Stimulated activated CD8-positive, alpha-beta memory T cell treated with anti-CD3 and anti-CD28 coated beads, Interleukin-2, amount 100 ng/mL, for 48 hours (primary cell): ENCODE results near the gene CD81.

ENCODE experiments used
- DNase-seq, 2 donors: peaks; one replicate each; pipeline ENCODE4 v3.0.0-alpha.2; 2020; ENCODE audit warnings: low read depth in 2 of 2

Gene CD81

GRCh38 chr11:2436521-2437031, 59.5 kb downstream of the CD81 start:
- DNase-seq, result no peak

- DNase-seq, result no peak
These were observed 60.4 kb downstream of the CD81 start for GRCh38 chr11:2437516-2437915.

GRCh38 chr11:2439820-2440219, 62.7 kb downstream of the CD81 start:
- no peak for DNase-seq

DNA sequence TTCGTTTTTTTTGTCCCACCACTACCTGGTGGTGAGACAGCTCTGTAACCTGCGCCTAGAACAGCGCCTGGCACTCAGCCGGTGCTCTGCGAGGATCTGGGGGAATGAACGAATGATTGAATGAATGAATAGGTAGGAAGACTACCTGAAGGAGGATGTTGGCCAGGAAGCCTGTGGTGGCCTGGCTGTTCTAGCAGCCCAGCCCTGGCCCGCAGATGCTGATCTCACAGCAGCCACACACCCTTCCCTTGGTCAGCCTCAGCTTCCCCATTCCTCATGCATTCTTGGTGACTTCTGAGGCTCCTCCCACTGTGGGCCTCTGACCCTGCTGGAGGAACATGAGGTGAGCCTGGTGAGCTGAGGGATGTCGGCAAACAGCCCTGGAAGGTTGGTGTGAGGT, 63.5 kb downstream of the CD81 start:
- no peak for DNase-seq

DNA sequence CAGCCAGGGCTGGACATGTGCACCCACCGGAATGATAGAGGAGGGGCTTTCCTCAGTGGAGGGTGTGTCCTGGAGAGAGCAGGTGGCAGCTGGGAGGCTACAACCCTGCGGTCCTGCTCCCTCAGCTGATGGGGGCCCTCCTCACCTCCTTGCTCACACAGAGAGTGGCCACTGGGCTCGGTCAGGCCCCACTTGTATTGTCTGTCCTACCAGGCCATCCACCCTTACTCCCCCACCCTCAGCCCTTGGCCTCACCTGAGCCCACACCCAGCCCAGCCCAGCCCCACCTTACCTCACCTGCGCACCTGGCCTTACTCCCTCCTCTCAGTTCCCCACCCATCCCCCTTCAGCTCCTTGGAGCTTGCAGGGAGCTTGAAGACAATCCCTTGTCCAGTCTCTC, 64.1 kb downstream of the CD81 start:
- no peak for DNase-seq

- DNase-seq, result no peak
These were observed 65.5 kb downstream of the CD81 start for GRCh38 chr11:2442589-2442988.

DNA sequence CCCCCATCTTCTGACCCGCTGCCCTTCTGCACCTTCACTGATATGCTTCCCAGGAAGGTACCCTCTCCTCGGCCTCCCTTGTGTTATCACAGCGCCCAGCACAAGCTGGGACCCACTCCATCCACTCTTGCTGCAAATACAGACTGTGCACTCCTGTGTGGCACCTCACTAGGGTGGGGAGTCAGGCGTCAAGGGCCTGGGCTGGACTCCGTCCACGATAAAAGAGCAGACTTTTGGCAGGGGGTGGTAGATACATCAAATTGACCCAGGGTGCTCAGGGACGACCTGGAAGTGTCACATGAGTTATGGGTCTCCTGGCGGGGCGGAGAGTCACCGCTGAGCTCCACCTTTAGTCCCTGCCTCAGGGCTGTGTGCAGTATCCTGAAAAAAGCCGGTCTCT, 66.3 kb downstream of the CD81 start:
- no peak for DNase-seq

DNA sequence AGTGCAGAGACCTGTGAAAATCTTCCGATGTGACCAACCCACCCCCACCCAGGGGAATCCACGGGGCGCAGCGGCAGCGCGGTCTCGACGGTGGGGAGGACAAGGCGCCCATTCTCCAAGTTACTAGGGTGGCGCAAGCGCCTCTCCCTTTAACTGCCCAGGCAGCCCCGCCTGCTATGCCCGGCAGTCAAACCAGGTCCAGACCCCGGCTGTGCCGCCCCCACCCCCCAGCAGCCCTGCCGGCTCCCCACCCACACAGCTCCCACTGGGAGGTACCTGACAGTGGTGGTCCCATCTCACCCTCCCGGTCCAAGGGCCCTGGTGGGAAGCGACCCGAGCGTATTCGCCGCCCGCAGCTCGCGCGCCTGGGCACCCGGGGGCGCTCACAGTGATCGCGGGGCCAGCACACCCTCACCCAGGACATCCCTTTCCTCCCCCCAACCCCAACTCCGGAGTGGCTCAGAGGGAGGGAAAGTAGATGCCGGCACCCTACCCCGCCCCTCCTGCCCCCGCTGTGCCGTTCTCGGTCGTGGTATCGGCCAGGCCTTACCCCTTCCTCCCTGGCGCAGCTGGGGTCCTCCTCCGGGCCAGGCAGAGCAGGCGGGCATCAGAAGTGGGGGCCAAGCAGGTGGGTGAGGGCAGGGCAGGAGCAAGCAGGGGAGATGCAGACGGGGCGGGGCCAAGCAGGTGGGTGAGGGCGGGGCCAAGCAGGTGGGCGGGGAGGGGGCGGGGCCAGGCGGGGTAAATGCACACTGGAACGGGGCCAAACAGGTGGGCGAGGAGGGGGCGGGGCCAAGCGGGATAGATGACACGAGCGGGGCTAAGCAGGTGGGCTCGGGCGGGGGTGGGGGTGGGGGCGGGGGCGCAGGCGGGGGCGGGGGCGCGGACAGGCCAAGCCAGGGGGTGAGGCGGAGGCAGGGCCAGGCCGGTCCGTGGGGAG, 67.0 kb downstream of the CD81 start, which contains the start of gene TRPM5:
TSS of gene TRPM5 (minus strand) at position 634 of the 940 bp plus-strand sequence. CDS start 21,478 bp downstream, outside the sequence.
- peak in 1 of 2 donors; percentile 68 for DNase-seq

- DNase-seq, result peak; percentile 47 to 49
These were observed 68.0 kb downstream of the CD81 start, which contains the start of gene KCNQ1 for GRCh38 chr11:2444821-2445745. Gene KCNQ1 (plus strand): TSS chr11:2445008. CDS start chr11:2445099, 91 bp downstream.

GRCh38 chr11:2445746-2446551, 68.8 kb downstream of the CD81 start:
- no peak for DNase-seq

DNA sequence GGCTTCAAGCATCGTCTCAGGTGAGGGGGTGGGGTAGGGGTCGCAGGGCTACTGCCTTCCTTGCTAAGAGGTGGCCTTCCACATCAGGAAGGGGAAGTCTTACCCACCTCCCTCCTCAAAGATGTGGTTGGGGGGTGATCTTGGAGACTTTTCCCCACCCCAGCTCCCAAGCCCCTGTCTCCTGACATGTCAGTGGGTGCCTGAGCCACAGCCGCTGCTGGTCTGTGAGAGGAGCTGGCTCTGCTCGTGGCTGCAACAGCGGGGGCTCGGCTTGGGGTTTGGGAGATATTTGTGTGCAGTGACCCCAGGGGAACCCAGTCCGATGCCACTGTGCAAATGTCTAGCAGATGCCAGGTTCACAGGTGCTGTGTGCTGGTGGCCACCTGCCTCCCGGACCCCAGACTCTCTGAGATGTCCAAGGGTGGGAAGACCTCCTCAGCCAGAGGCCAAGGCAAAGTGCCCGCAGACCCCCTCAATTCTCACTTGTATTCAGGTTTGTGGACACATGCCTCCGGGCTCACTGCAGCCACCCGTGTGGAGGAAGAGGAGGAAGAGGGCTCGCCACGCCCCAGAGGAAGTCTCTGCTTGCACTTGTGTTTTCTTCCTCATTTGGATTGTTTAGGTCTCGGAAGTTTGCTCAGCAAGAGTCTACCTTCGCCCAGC, 69.6 kb downstream of the CD81 start:
- DNase-seq, result no peak
